K562 (cell line): Measurements from ENCODE around the gene TP53BP2. TPM values are rescaled to one million over a fixed set of nuclear protein-coding genes. Genes with fewer than 3 reads are reported as not detected.

Experiments used
- ATAC-seq: fragments of 200-7000 bp; cut with Tn5 transposase; 3 replicates; pipeline ENCODE4 v1.9.1; 2020; ENCODE audit warnings: moderate library complexity
- BruUV-seq: library from RNA; stranded (reverse); fragments of 400-500 nt; replicated peaks from 2 replicates; lab custom pipeline; 2021; lab: Mats Ljungman, UMichigan
- CTCF ChIA-PET: fragments of 300-600 bp; formaldehyde crosslinking; extraction: SDS; loops from one replicate; lab custom pipeline; 2021; ENCODE audit warnings: low intra/inter-chr PET ratio; lab: Yijun Ruan, JAX
- POLR2A ChIA-PET: fragments of 300-600, 350-650 bp; sonication (Branson Sonifier 250); formaldehyde crosslinking; extraction: SDS; loops from one replicate; lab custom pipeline; 2021; ENCODE audit warnings: antibody characterized with exemption, inconsistent platforms; lab: Yijun Ruan, JAX
- DNase-seq, 4 experiments: peaks; one replicate each; pipeline versions ENCODE4 v3.0.0 to v3.0.0-alpha.2; 2011 to 2018; ENCODE audit warnings: low spot score in 3 of 4, mixed read lengths in 3 of 4; ENCODE audit errors: extremely low read depth in 1 of 4
- FAIRE-seq: peaks from 2 replicates; lab custom pipeline; 2011; peaks lifted over from hg19 to GRCh38; lab: Jason Lieb, UNC
- H2AFZ ChIP-seq: 2 replicates; pipeline ENCODE4 v1.6.0; 2011; ENCODE audit warnings: low read depth, low read length, control low read depth, inconsistent platforms
- H3K27ac ChIP-seq: fragments of 200-600 bp; 3 replicates; pipeline ENCODE4 v1.8.0; 2011; ENCODE audit warnings: low read depth, mild to moderate bottlenecking, control low read depth, inconsistent platforms, low read length, moderate library complexity, mixed read lengths; ENCODE audit errors: extremely low read depth
- H3K27me3 ChIP-seq, 2 experiments: fragments of 300-600 bp in 1 of 2; 2 replicates in 1 of 2; 3 replicates in 1 of 2; pipeline versions ENCODE4 v1.6.0 to v1.8.0; 2011; ENCODE audit warnings: inconsistent platforms in 2 of 2, low read length in 2 of 2, mild to moderate bottlenecking in 1 of 2, mixed read lengths in 1 of 2, moderate library complexity in 1 of 2; ENCODE audit not compliant: control insufficient read depth in 2 of 2, insufficient read depth in 2 of 2
- H3K36me3 ChIP-seq: fragments of 300-600 bp; 3 replicates; pipeline ENCODE4 v1.8.0; 2011; ENCODE audit warnings: mild to moderate bottlenecking, low read length, inconsistent platforms; ENCODE audit not compliant: control insufficient read depth, insufficient read depth
- H3K4me1 ChIP-seq, 2 experiments: fragments of 200-600 bp in 1 of 2; replicated peaks in 1 of 2; 2 replicates in 1 of 2; 3 replicates in 1 of 2; pipeline versions ENCODE4 v1.5.1 to v1.8.0; 2011; ENCODE audit warnings: inconsistent platforms in 2 of 2, low read length in 2 of 2, mild to moderate bottlenecking in 1 of 2, mixed read lengths in 1 of 2, moderate library complexity in 1 of 2; ENCODE audit not compliant: control insufficient read depth in 2 of 2, insufficient read depth in 2 of 2
- H3K4me2 ChIP-seq: 2 replicates; pipeline ENCODE4 v1.6.1; 2011; ENCODE audit warnings: low read length, control low read depth, inconsistent platforms, mixed read lengths; ENCODE audit not compliant: insufficient read depth
- H3K4me3 ChIP-seq: fragments of 200-600 bp; sonication (generic), shearing (Covaris generic); 2 replicates; pipeline ENCODE4 v1.5.1; 2016; ENCODE audit warnings: control low read depth, inconsistent platforms
- H3K79me2 ChIP-seq: fragments of 200-600 bp; 3 replicates; pipeline ENCODE4 v1.8.0; 2011; ENCODE audit warnings: low read length, inconsistent platforms; ENCODE audit not compliant: control insufficient read depth, insufficient read depth
- H3K9ac ChIP-seq, 2 experiments: 2 replicates each; pipeline versions ENCODE4 v1.6.0 to v1.6.1; 2011; ENCODE audit warnings: low read depth in 2 of 2, low read length in 2 of 2, control low read depth in 1 of 2, inconsistent platforms in 1 of 2, mild to moderate bottlenecking in 1 of 2, mixed read lengths in 1 of 2; ENCODE audit not compliant: insufficient read depth in 1 of 2
- H3K9me1 ChIP-seq: one replicate; pipeline ENCODE4 v1.6.0; 2011; ENCODE audit warnings: inconsistent platforms, mild to moderate bottlenecking, low read length, moderate library complexity; ENCODE audit not compliant: control insufficient read depth, insufficient read depth
- H3K9me3 ChIP-seq: replicated peaks from 2 replicates; pipeline ENCODE4 v1.5.1; 2011; ENCODE audit warnings: low read depth, low read length, inconsistent platforms; ENCODE audit not compliant: control insufficient read depth, insufficient read depth
- H4K20me1 ChIP-seq: replicated peaks from 2 replicates; pipeline ENCODE4 v1.6.1; 2011; ENCODE audit warnings: low read length, inconsistent platforms, mixed read lengths; ENCODE audit not compliant: control insufficient read depth, insufficient read depth
- ATF1 ChIP-seq, 2 experiments: fragments of 450-650 bp in 1 of 2; IDR thresholded peaks; 2 replicates each; pipeline ENCODE4 v1.6.1; 2016; ENCODE audit warnings: missing compliant biosample characterization in 1 of 2, missing genetic modification characterization in 1 of 2
- HLTF ChIP-seq: fragments of 450-650 bp; IDR thresholded peaks from 2 replicates; pipeline ENCODE4 v1.6.1; 2016
- POLR2G ChIP-seq: fragments of 200-400 bp; formaldehyde crosslinking; IDR thresholded peaks from 2 replicates; pipeline ENCODE4 v1.6.1; 2017; ENCODE audit warnings: low read depth, mild to moderate bottlenecking, antibody characterized with exemption, low read length, moderate library complexity
- REST ChIP-seq, 2 experiments: fragments of 450-650 bp; formaldehyde crosslinking in 1 of 2; IDR thresholded peaks; 2 replicates each; pipeline versions ENCODE4 v1.4.0 to v1.6.1; 2014 to 2020; ENCODE audit warnings: mild to moderate bottlenecking in 2 of 2, borderline replicate concordance in 1 of 2, low read depth in 1 of 2
- SRF ChIP-seq, 2 experiments: fragments of 250-450, 450-650 bp in 1 of 2; sonication (Bioruptor Pico) in 1 of 2; sonication (generic) in 1 of 2; formaldehyde crosslinking; IDR thresholded peaks; 2 replicates each; pipeline versions ENCODE4 v1.5.0 to v1.5.1; 2020 to 2022; ENCODE audit warnings: mild to moderate bottlenecking in 1 of 2, missing genetic modification reagents in 1 of 2
- TEAD2 ChIP-seq: fragments of 450-650 bp; IDR thresholded peaks from 2 replicates; pipeline ENCODE4 v1.6.1; 2016; ENCODE audit warnings: missing genetic modification characterization, control low read depth, missing compliant biosample characterization
- TEAD4 ChIP-seq, 2 experiments: sonication (generic) in 1 of 2; formaldehyde crosslinking in 1 of 2; IDR thresholded peaks; 2 replicates each; pipeline versions ENCODE4 v1.6.1 to v1.8.0; 2012 to 2022; ENCODE audit warnings: borderline replicate concordance in 1 of 2, inconsistent platforms in 1 of 2, low read length in 1 of 2, mild to moderate bottlenecking in 1 of 2, missing genetic modification reagents in 1 of 2
- WGBS: fragments of 100-300 bp; shearing (Covaris generic); methylation state at CpG from one replicate; pipeline ENCODE4 v1.1.6; 2016; ENCODE audit warnings: low coverage, mixed read lengths; ENCODE audit not compliant: insufficient coverage; ENCODE audit errors: missing lambda C conversion rate; 5-methylcytosine and 5-hydroxymethylcytosine counted together
- in situ Hi-C: fragments of 300-500 bp; cut with MboI; formaldehyde crosslinking; loops from 4 replicates; pipeline ENCODE4 v1.15.0; 2018; ENCODE audit warnings: inconsistent platforms, mixed read lengths
- intact Hi-C: fragments of 100-400 bp; cut with micrococcal nuclease; formaldehyde crosslinking; loops from 2 replicates; pipeline ENCODE4 v1.14.2; 2022
- polyA plus RNA-seq, 8 experiments: library from polyadenylated mRNA; depleted of rRNA in 4 of 8; stranded (reverse) in 5 of 8; unstranded in 3 of 8; fragments of >200 nt; fragmentation: Nextera tagmentation in 2 of 8; fragmentation: Illumina TruSeq in 1 of 8; extraction: Ambion mirVana in 2 of 8; extraction: Trizol in 1 of 8; gene quantifications; 2 replicates each; pipeline versions ENCODE4 v1.2.1 to v1.2.3, GENCODE V29; 2011 to 2014; ENCODE audit warnings: inconsistent platforms in 1 of 8, missing spikeins in 1 of 8
- total RNA-seq, 7 experiments: library from RNA; depleted of rRNA in 6 of 7; stranded (reverse); fragments of >200 nt in 6 of 7; fragmentation: Illumina TruSeq in 2 of 7; extraction: Trizol in 2 of 7; gene quantifications; 2 replicates each; pipeline versions ENCODE4 v1.2.1 to v1.2.3, GENCODE V29; 2011 to 2021; ENCODE audit warnings: low replicate concordance in 1 of 7

Gene TP53BP2
- total and polyA plus RNA-seq, 9 of the 15 experiments (the other 6 are each of a cell fraction or from before 2014, with no cell fraction given) = 17.0 to 69.6 (median 40.1) TPM

GRCh38 chr1:223765036-223765718 lies 80.6 kb downstream of the TP53BP2 start:
- DNase-seq = peak in 2 of 4 experiments; percentile 38 to 58
- Histone ChIP-seq H3K27me3 (no peaks in the 10 kb centered on the region), H3K9me1 (no peaks in the 10 kb centered on the region), H3K4me2 (no peak overlapping the region), H3K9ac (peak overlapping the region in 1 of 2 experiments; percentile 86; a peak in 2 of 4 replicates), H3K9me3 (0 out of 2 replicates have a peak, but pooled peaks cover 2% of the 10 kb centered on the region), H3K4me1 (peaks cover 8 to 11% of the 10 kb centered on the region in 2 experiments; a peak in 4 of 5 replicates), H3K27ac (peak overlapping the region; percentile 9; the same call in 2 of the 3 replicates), H3K79me2 (no peaks in the 10 kb centered on the region), H3K36me3 (peaks cover 73% of the 10 kb centered on the region), H4K20me1 (no peaks in the 10 kb centered on the region), H3K4me3 (no peak overlapping the region), H2AFZ (0 out of 2 replicates have a peak overlapping the region, but pooled peaks have one; percentile 8)
- ATAC-seq = peak; percentile 74
- 77% methylated on average over 9 of the region's 9 CpGs for WGBS
- in situ Hi-C loops (no loop called here), intact Hi-C loops (no loop called here)
- FAIRE-seq = peak; percentile 35
- POLR2A ChIA-PET = interaction anchor here (0.6 to 8.0 kb wide), 5 partner anchors 8 to 976 kb away, joined by 3 to 75 read pairs (median 6); no protein-coding TSS in a partner anchor
- no TSS peak for BruUV-seq
- CTCF ChIA-PET = no interaction called here
- TF ChIP-seq SRF (CRISPR knock-in tag; IDR thresholded peaks at IDR 0.05) (0 out of 4 replicates have a peak, but pooled peaks of 1 of the 2 experiments have one; percentile 35), TEAD2 (tag) (peak; percentile 38; the same call in 1 of the 2 replicates), REST (IDR thresholded peaks at IDR 0.05; ENCODE audit: borderline replicate concordance) (0 out of 2 replicates have a peak, but pooled peaks have one; percentile 5), REST (CRISPR knock-in tag; IDR thresholded peaks at IDR 0.05; ENCODE audit: low read depth) (no peak), ATF1 (CRISPR knock-in tag; IDR thresholded peaks at IDR 0.05) (no peak), ATF1 (tag; IDR thresholded peaks at IDR 0.05) (no peak), POLR2G (peak; percentile 44; the same call in 1 of the 2 replicates), TEAD4 (IDR thresholded peaks at IDR 0.05; ENCODE audit: low read length) (no peak), TEAD4 (CRISPR knock-in tag; IDR thresholded peaks at IDR 0.05; ENCODE audit: borderline replicate concordance) (0 out of 2 replicates have a peak, but pooled peaks have one; percentile 33), HLTF (no peak)
